GM12891 (cell line): ENCODE results near the gene TULP1.

Experiments
- POLR2A ChIP-seq: IDR thresholded peaks from 2 replicates; pipeline ENCODE4 v1.6.1; 2011; ENCODE audit warnings: low read depth, low read length, control low read depth
- POLR2AphosphoS5 ChIP-seq: IDR thresholded peaks from 2 replicates; pipeline ENCODE4 v1.6.1; 2011; ENCODE audit warnings: low read depth, low read length, control low read depth
- SPI1 ChIP-seq: IDR thresholded peaks from 2 replicates; pipeline ENCODE4 v1.6.1; 2011; ENCODE audit warnings: low read depth, low read length, control low read depth
- TAF1 ChIP-seq: IDR thresholded peaks from 2 replicates; pipeline ENCODE4 v1.6.1; 2011; ENCODE audit warnings: low read depth, low read length, control low read depth

GRCh38 chr6:35496036-35496840 lies 16.5 kb downstream of the TULP1 start:
- TF ChIP-seq POLR2A = no peak
- TF ChIP-seq POLR2AphosphoS5 = no peak
- TF ChIP-seq TAF1 = no peak
- no peak for TF ChIP-seq SPI1
